GM21526 (cell line): ENCODE results near the gene POGLUT3.
A peak's percentile ranks its signal among the peaks of the same experiment; 100 is the strongest.

Source experiments
- ATAC-seq: cut with Tn5 transposase; IDR thresholded peaks from one replicate; pipeline ENCODE4 v1.9.1; 2021; ENCODE audit warnings: moderate library complexity; ENCODE audit not compliant: unreplicated experiment, low FRiP score

POGLUT3 gene

GRCh38 chr11:108498046-108498815 is at the start of gene POGLUT3:
Gene POGLUT3, minus strand, starts transcription at chr11:108498384. Its CDS starts 18 bp downstream, at chr11:108498366.
- peak; percentile 48 for ATAC-seq

- ATAC-seq, result no peak
These were observed 47.8 kb upstream of the POGLUT3 start for GRCh38 chr11:108545909-108546501.

- no peak for ATAC-seq
These were observed 45.3 kb upstream of the POGLUT3 start for GRCh38 chr11:108543316-108543964.

GRCh38 chr11:108541531-108541930 is 43.3 kb upstream of the POGLUT3 start:
- no peak for ATAC-seq

GRCh38 chr11:108538502-108538901 is 40.3 kb upstream of the POGLUT3 start:
- ATAC-seq, result no peak

GRCh38 chr11:108538022-108538424 is 39.8 kb upstream of the POGLUT3 start:
- no peak for ATAC-seq

GRCh38 chr11:108536783-108537182 is 38.6 kb upstream of the POGLUT3 start:
- ATAC-seq, result no peak

GRCh38 chr11:108535384-108535955 is 37.3 kb upstream of the POGLUT3 start:
- no peak for ATAC-seq

- ATAC-seq, result no peak
These were observed 36.2 kb upstream of the POGLUT3 start for GRCh38 chr11:108534274-108534882.

GRCh38 chr11:108530426-108530825 is 32.2 kb upstream of the POGLUT3 start:
- no peak for ATAC-seq

- ATAC-seq, result no peak
These were observed 29.2 kb upstream of the POGLUT3 start for GRCh38 chr11:108527382-108527781.

GRCh38 chr11:108525161-108525560 is 27.0 kb upstream of the POGLUT3 start:
- no peak for ATAC-seq

GRCh38 chr11:108524422-108524821 is 26.2 kb upstream of the POGLUT3 start:
- ATAC-seq, result no peak

- ATAC-seq, result no peak
These were observed 24.1 kb upstream of the POGLUT3 start for GRCh38 chr11:108522318-108522717.

GRCh38 chr11:108518581-108518980 is 20.4 kb upstream of the POGLUT3 start:
- ATAC-seq, result no peak

- ATAC-seq, result no peak
These were observed 17.9 kb upstream of the POGLUT3 start for GRCh38 chr11:108516125-108516524.

- ATAC-seq, result no peak
These were observed 14.5 kb upstream of the POGLUT3 start for GRCh38 chr11:108512708-108513107.

GRCh38 chr11:108511851-108512474 is 13.8 kb upstream of the POGLUT3 start:
- ATAC-seq, result no peak

- no peak for ATAC-seq
These were observed 10.7 kb upstream of the POGLUT3 start for GRCh38 chr11:108508653-108509593.
